HUES6 (cell line): ENCODE measurements around the gene DENND2D.

Source experiments
- H3K27ac ChIP-seq: 2 replicates; pipeline ENCODE4 v1.7.0; 2013; ENCODE audit warnings: low read depth, mild to moderate bottlenecking, low read length, inconsistent platforms
- H3K27me3 ChIP-seq: 2 replicates; pipeline ENCODE4 v1.6.1; 2013; ENCODE audit warnings: low read length; ENCODE audit not compliant: control insufficient read depth, insufficient read depth
- H3K36me3 ChIP-seq: 2 replicates; pipeline ENCODE4 v1.6.1; 2013; ENCODE audit warnings: low read length; ENCODE audit not compliant: control insufficient read depth, insufficient read depth
- H3K4me1 ChIP-seq: 2 replicates; pipeline ENCODE4 v1.6.1; 2013; ENCODE audit warnings: low read length; ENCODE audit not compliant: control insufficient read depth, insufficient read depth
- H3K4me3 ChIP-seq: 2 replicates; pipeline ENCODE4 v1.5.1; 2013; ENCODE audit warnings: low read depth, low read length
- H3K9ac ChIP-seq: one replicate; pipeline ENCODE4 v1.6.1; 2013; ENCODE audit warnings: mild to moderate bottlenecking, low read length
- H3K9me3 ChIP-seq: 2 replicates; pipeline ENCODE4 v1.6.1; 2013; ENCODE audit warnings: low read depth, low read length; ENCODE audit not compliant: control insufficient read depth, insufficient read depth

DENND2D gene

GRCh38 chr1:111141245-111142220 lies 58.9 kb downstream of the DENND2D start:
- H3K9me3 ChIP-seq, result no peaks in the 10 kb centered on the region
- no peaks in the 10 kb centered on the region for H3K27me3 ChIP-seq
- H3K27ac ChIP-seq, result no peak overlapping the region
- peaks cover 17% of the 10 kb centered on the region for H3K4me1 ChIP-seq
- peak overlapping the region; percentile 97 for H3K9ac ChIP-seq
- H3K4me3 ChIP-seq, result peak overlapping the region; percentile 99
- H3K36me3 ChIP-seq, result peaks cover 14% of the 10 kb centered on the region

GRCh38 chr1:111140680-111140967 lies 59.8 kb downstream of the DENND2D start:
- Histone ChIP-seq H3K27me3 (no peaks in the 10 kb centered on the region), H3K9me3 (no peaks in the 10 kb centered on the region), H3K4me1 (peaks cover 17% of the 10 kb centered on the region), H3K9ac (peak overlapping the region; percentile 97), H3K36me3 (peaks cover 19% of the 10 kb centered on the region), H3K4me3 (peak overlapping the region; percentile 99), H3K27ac (peak overlapping the region; percentile 94; the same call in 1 of the 2 replicates)

GRCh38 chr1:111139956-111140679 lies 60.3 kb downstream of the DENND2D start, which contains the start of the genes CEPT1 and DRAM2:
TSS of gene CEPT1 (plus strand) at chr1:111140223. CDS start at chr1:111147715, 7,492 bp downstream.
TSS of gene DRAM2 (minus strand) at chr1:111140093. CDS start at chr1:111131554, 8,539 bp downstream.
- peak within 1 kb of the TSS; percentile 99 for H3K4me3 ChIP-seq
- peaks cover 22% of the 10 kb centered on the region for H3K36me3 ChIP-seq
- no peaks in the 10 kb centered on the region for H3K9me3 ChIP-seq
- peaks cover 17% of the 10 kb centered on the region for H3K4me1 ChIP-seq
- H3K27ac ChIP-seq, result peak within 1 kb of the TSS; percentile 94
- peak within 1 kb of the TSS; percentile 97 for H3K9ac ChIP-seq
- no peaks in the 10 kb centered on the region for H3K27me3 ChIP-seq

GRCh38 chr1:111139324-111139955 lies 61.0 kb downstream of the DENND2D start:
- Histone ChIP-seq H3K4me1 (peaks cover 17% of the 10 kb centered on the region), H3K36me3 (peaks cover 26% of the 10 kb centered on the region), H3K27ac (peak overlapping the region; percentile 94), H3K4me3 (peak overlapping the region; percentile 99), H3K27me3 (no peaks in the 10 kb centered on the region), H3K9ac (peak overlapping the region; percentile 97), H3K9me3 (no peaks in the 10 kb centered on the region)
